ENCODE data around the gene TMEM235. TPM values are rescaled to one million over a fixed set of nuclear protein-coding genes. Genes with fewer than 3 reads are reported as not detected.

Gene TMEM235
- total RNA-seq, 3 donors from 2014 or later (not counting 1 experiment from before 2014, with no cell fraction given), result not detected

DNA sequence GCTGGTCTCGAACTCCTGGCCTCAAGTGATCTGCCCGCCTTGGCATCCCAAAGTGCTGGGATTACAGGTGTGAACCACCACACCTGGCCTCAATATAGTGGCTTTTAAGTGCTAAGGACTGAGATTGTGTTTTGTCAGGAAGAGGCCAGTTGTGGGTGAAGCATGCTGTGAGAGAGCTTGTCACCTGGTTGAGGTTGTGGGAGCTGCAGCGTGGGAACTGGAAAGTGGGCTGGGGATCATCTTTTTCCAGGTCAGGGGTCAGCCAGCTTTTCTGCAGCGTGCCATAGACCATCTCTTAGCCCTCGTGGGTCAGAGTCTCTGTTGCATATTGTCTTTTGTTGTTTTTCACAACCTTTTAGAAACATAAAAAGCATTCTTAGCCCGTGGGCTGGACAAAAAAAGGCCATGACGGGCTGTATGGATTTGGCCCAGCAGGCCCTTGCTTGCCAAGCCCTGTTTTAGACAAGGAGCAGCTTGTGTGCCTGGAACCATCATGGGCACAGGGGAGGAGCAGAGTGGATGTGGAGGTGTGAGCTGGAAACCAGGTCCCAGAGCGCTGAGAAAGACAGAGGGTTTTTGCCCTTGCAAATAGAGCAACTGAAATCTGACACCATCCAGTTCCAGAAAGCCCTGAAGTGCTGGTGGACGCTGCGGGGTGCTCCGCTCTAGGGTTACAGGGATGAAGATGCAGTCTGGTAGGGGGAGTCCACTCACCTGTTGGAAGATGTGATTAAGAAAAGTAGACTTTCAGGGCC lies 11.9 kb upstream of the TMEM235 start:
- Mint-ChIP-seq H3K4me3 (no peak overlapping the region), H3K27ac (no peak overlapping the region), H3K9me3 (no peaks in the 10 kb centered on the region), H3K36me3 (no peaks in the 10 kb centered on the region), H3K27me3 (ENCODE audit: low read depth in 2 of 2) (no peaks in the 10 kb centered on the region), H3K4me1 (peaks cover 0 to 2% of the 10 kb centered on the region in 2 donors)
- Histone ChIP-seq H3K27ac (ENCODE audit: low read length) (no peak overlapping the region), H3K4me1 (ENCODE audit: control insufficient read depth, insufficient read depth, low read length) (peaks cover 1% of the 10 kb centered on the region), H3K36me3 (ENCODE audit: control insufficient read depth, insufficient read depth, low read length) (no peaks in the 10 kb centered on the region), H3K27me3 (ENCODE audit: control insufficient read depth, insufficient read depth, low read length) (no peaks in the 10 kb centered on the region), H3K9me3 (ENCODE audit: control insufficient read depth, insufficient read depth, low read length) (no peaks in the 10 kb centered on the region), H3K4me3 (ENCODE audit: low read length) (no peak overlapping the region)
- ATAC-seq, result no peak
- no peak for DNase-seq
- 99% methylated on average over 11 of the region's 11 CpGs for WGBS (ENCODE audit: insufficient coverage)
- TF ChIP-seq, protein P1, sequence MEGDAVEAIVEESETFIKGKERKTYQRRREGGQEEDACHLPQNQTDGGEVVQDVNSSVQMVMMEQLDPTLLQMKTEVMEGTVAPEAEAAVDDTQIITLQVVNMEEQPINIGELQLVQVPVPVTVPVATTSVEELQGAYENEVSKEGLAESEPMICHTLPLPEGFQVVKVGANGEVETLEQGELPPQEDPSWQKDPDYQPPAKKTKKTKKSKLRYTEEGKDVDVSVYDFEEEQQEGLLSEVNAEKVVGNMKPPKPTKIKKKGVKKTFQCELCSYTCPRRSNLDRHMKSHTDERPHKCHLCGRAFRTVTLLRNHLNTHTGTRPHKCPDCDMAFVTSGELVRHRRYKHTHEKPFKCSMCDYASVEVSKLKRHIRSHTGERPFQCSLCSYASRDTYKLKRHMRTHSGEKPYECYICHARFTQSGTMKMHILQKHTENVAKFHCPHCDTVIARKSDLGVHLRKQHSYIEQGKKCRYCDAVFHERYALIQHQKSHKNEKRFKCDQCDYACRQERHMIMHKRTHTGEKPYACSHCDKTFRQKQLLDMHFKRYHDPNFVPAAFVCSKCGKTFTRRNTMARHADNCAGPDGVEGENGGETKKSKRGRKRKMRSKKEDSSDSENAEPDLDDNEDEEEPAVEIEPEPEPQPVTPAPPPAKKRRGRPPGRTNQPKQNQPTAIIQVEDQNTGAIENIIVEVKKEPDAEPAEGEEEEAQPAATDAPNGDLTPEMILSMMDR (IDR thresholded peaks at IDR 0.05), result no peak
- intact Hi-C loops (cut with micrococcal nuclease), result no loop called here

DNA sequence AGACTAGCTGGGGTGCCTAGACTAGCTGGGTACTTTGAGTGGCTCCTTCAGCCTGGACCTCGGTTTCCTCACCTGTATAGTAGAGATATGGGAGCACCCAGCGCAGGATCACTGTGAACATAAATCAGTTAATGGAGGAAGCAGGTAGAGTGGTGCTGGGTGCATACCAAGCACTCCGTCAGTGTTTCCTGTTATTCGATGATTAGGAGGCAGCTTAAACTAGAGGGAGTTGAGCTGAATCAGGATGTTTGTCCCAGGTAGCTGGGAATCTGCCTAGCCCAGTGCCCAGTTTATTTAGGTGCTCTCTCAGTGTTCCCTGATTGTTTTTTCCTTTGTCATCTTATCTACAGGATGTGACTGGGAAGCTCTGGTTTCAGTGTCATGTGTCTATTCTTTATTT lies 8.4 kb upstream of the TMEM235 start:
- Mint-ChIP-seq H3K36me3 (no peaks in the 10 kb centered on the region), H3K9me3 (no peaks in the 10 kb centered on the region), H3K27ac (no peak overlapping the region), H3K4me1 (peaks cover 0 to 4% of the 10 kb centered on the region in 2 donors), H3K27me3 (ENCODE audit: low read depth in 2 of 2) (peaks cover 3 to 7% of the 10 kb centered on the region in 2 donors), H3K4me3 (no peak overlapping the region)
- DNase-seq (no peak), ATAC-seq (no peak)
- Histone ChIP-seq H3K27ac (ENCODE audit: low read length) (no peak overlapping the region), H3K4me3 (ENCODE audit: low read length) (no peak overlapping the region), H3K4me1 (ENCODE audit: control insufficient read depth, insufficient read depth, low read length) (no peaks in the 10 kb centered on the region), H3K9me3 (ENCODE audit: control insufficient read depth, insufficient read depth, low read length) (no peaks in the 10 kb centered on the region), H3K36me3 (ENCODE audit: control insufficient read depth, insufficient read depth, low read length) (no peaks in the 10 kb centered on the region), H3K27me3 (ENCODE audit: control insufficient read depth, insufficient read depth, low read length) (no peaks in the 10 kb centered on the region)
- TF ChIP-seq, protein P1 (IDR thresholded peaks at IDR 0.05), result no peak
- WGBS (ENCODE audit: insufficient coverage), result 74% methylated on average over 4 of the region's 4 CpGs
- intact Hi-C loops (cut with micrococcal nuclease), result no loop called here

GRCh38 chr17:78223765-78224164 lies 7.7 kb upstream of the TMEM235 start:
- H3K27me3 ChIP-seq (ENCODE audit: control insufficient read depth, insufficient read depth, low read length), result no peaks in the 10 kb centered on the region
- no peaks in the 10 kb centered on the region for H3K36me3 ChIP-seq (ENCODE audit: control insufficient read depth, insufficient read depth, low read length)
- no peak overlapping the region for H3K4me3 Mint-ChIP-seq
- H3K27ac Mint-ChIP-seq, result no peak overlapping the region
- intact Hi-C loops (cut with micrococcal nuclease), result no loop called here
- no peaks in the 10 kb centered on the region for H3K9me3 Mint-ChIP-seq
- no peaks in the 10 kb centered on the region for H3K9me3 ChIP-seq (ENCODE audit: control insufficient read depth, insufficient read depth, low read length)
- peaks cover 0 to 4% of the 10 kb centered on the region in 2 donors for H3K4me1 Mint-ChIP-seq
- TF ChIP-seq, protein P1 (IDR thresholded peaks at IDR 0.05), result no peak
- DNase-seq (no peak), ATAC-seq (no peak)
- no peaks in the 10 kb centered on the region for H3K4me1 ChIP-seq (ENCODE audit: control insufficient read depth, insufficient read depth, low read length)
- no peaks in the 10 kb centered on the region for H3K36me3 Mint-ChIP-seq
- H3K27me3 Mint-ChIP-seq (ENCODE audit: low read depth in 2 of 2), result peaks cover 3 to 7% of the 10 kb centered on the region in 2 donors
- H3K27ac ChIP-seq (ENCODE audit: low read length), result no peak overlapping the region
- no peak overlapping the region for H3K4me3 ChIP-seq (ENCODE audit: low read length)
- 86% methylated on average over 3 of the region's 3 CpGs for WGBS (ENCODE audit: insufficient coverage)
